Stimulated activated CD4-positive, alpha-beta T cell treated with anti-CD3 and anti-CD28 coated beads, Interleukin-12 subunit alpha, Interleukin-12 subunit beta, amount 100 ng/mL, for 48 hours (primary cell): ENCODE results near the gene LCN12.
"Not testable (repeated sequence)": the region's sequence is repeated elsewhere in the genome, so short reads cannot be mapped to it uniquely, and the experiment has no call there.

Experiments
- DNase-seq, 3 donors: peaks; one replicate each; pipeline ENCODE4 v3.0.0-alpha.2; 2020; ENCODE audit warnings: low read depth in 2 of 3, low spot score in 1 of 3

The LCN12 gene

DNA sequence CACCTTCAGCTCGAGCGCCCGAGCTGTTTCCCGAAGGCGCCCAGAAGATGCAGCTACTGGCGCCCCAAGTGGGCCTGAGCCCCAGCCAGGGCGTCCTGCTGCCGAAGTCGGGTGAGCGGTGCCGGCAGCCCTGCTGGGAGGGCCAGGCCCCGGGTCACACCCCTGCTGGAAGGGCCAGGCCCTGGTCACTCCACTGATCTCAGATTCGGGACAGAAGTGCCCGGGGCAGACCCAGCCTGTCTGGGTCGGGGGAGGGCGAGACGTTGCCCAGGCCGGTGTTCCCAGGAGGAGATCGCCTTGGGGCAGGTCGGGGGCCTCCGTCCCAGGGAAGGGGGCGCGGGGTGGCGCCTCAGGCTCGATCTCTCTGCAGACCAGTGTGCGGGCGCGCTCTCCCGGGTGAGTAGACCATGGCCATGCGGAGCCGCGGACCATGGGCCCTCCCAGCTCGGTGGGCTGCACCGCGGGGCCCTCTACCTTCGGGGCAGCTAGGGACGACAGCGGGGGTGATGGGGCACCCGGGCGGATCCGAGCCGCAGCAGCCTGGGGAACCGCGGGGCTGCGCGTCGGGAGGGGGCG lies 33.0 kb downstream of the LCN12 start:
- DNase-seq, result no peak

DNA sequence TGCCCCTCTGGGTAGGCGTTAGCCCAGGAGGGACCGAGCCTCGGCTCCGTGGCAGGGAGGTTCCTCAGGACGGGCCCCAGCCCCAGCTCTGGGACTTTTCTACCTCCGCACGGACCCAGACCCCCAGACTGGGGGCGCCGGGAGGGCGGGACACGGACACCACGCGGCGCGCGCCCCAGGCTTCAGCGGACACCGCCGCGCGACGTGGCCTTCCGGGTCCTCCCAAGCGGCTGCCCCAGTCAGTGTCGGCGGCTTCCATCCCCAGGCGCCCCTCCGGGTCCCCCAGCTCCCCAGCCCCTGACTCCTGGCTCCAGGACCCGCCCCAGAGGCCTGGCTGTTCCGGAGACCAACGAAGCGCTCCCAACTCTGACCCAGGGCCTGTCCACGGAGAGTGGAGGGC lies 33.8 kb downstream of the LCN12 start:
- no peak for DNase-seq

DNA sequence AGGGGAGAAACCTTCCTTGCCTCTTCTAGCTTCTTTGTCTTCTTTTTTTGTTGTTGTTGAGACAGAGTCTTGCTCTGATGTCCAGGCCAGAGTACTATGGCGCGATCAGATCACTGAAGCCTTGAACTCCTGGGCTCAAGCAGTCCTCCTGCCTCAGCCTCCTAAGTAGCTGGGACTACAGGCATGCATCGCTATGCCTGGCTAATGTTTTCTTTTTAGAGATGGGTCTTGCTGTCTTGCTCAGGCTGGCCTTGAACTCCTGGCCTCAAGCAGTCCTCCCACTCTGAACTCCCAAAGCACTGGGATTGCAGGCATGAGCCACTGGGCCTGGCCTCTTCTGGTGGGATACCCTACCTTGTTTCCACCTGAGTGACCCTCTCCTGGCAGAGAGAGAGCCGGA lies 36.8 kb downstream of the LCN12 start:
- no peak for DNase-seq

DNA sequence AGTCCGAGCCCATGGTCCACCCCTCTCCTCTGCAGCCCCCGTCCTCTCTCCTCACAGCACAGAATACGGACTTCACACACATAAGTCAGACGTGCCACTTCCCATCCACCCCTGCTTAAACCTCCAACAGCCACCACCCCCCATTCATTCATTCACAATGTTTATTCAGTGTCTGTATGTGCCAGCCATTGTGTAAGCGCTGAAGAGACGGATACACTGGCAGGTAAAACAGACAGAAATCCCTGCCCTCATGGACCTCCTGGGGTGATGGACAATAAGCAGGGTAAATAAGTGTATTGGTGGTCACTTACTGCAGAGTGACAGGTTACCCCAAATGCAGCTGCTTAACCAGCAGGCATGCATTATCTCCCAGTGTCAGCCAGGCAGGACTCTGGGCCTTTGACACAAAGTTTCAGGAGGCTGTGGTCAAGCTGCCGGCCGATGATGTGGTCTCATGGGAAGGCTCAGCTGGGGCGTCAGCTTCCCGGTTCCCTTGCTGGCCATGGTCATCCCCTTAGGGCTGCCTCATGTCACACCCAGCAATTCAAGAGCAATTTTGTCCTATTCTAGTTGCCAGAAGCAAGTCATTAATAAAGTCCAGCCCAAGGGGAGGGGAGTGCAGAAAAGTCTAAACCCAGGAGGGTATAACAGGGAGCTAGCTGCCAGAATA lies 38.3 kb downstream of the LCN12 start:
- DNase-seq, result no peak

DNA sequence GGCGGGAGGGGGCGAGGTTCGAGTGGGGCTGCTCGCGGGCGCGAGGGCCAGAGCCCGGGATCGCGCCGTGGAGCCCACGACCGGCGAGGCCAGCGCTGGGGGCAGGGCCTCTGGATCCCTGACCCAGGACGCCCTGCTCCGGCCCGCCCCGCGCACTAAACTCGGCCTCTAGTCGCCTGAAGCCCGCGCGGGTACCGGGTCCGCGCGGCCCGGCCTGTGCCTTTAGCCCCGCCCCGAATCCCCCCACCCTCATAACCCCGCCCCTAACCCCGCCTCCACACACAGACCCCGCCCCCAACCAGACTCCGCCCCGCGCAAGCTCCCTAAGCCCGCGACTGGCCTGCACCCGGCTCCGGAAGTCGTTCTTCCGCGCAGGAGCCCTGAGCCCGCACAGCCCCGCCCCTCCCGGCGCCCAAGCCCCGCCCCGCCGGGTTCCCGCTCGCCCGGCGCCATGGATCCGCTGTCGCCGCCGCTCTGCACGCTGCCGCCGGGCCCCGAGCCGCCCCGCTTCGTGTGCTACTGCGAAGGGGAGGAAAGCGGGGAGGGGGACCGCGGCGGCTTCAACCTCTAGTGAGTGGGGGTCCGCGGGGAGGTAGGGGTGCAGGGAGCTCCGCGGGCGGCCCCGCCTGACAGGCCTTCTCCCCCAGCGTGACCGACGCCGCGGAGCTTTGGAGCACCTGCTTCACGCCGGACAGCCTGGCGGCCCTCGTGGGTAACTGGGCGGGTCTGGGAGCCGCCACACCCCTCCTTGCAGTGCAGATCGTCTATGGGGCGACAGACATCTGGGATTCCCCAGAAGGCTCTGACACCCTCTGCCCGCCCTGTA lies 40.1 kb downstream of the LCN12 start, which contains the start of gene PAXX:
TSS of gene PAXX (plus strand) at position 430 of the 826 bp plus-strand sequence. CDS start at position 452, 22 bp downstream.
- peak; percentile 89 to 96 (median 91) for DNase-seq

DNA sequence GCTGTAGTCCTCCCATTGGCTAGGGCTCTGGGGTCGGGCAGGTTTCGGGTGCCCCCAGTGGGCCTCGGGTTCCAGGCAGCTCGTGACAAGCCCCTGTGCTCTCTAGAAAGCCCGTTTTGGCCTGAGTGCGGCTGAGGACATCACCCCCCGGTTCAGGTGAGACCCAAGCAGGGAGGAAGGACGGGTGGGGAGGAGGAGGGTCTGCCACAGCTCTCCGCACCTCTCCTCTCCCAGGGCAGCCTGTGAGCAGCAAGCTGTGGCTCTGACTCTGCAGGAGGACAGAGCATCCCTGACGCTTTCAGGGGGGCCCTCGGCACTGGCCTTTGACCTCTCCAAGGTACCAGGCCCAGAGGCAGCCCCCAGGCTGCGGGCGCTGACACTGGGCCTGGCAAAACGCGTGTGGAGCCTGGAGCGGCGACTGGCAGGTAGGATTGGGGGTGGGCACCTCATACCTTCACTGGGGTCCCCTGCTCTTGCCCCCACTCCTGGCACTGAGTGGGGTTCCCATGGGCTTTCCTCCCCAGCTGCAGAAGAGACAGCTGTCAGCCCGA lies 40.8 kb downstream of the LCN12 start:
- DNase-seq, result no peak

DNA sequence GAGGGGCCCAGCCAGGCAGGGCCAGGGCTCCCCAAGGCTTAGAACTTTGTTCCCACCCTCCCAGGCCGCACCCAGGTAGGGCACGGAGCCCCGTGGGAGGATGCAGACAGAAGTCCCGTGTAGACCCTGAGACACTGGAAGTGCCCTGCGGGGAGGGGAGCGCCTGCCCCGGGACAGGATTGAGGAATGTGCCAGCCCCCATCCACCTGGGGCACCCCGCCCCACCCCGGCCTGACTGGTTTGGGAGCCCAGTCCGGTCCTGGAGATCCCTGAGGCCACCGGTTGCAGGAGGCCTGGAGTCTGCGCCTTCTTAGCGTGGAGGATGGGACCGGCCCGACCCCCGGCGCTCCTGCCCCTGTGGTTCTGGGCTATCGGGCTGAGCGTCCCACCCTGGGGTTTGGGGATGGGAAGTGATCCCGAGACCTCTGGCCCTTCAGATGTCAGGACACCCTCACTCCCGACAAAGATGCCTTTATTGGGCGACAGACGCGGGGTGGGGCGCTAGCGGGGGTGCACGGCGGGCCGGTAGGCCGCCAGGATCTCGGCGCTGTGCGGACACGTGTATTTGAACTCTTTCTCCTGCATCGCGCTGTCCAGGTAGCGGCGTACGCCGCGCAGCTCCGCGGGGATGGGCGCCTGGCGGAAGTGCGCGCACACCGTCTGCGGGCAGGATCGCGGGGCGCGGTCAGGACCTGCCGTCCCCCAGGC lies 42.3 kb downstream of the LCN12 start:
- DNase-seq, result no peak

DNA sequence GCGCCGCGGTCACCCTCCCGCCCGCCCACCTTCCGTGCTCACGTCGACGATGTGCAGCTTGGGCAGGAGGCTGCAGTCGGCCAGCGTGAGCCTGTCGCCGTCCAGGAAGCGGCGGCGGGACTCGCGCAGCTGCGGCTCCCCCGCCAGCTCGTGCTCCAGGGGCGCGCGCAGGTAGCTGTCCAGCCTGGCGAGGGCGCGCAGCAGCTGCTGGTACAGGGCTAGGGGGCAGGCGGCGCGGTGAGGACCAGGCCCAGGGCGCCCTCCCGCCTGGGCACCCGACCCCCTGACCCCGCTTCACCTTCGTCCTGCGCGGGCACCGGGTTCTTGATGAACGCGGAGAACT lies 42.8 kb downstream of the LCN12 start:
- DNase-seq, result no peak

DNA sequence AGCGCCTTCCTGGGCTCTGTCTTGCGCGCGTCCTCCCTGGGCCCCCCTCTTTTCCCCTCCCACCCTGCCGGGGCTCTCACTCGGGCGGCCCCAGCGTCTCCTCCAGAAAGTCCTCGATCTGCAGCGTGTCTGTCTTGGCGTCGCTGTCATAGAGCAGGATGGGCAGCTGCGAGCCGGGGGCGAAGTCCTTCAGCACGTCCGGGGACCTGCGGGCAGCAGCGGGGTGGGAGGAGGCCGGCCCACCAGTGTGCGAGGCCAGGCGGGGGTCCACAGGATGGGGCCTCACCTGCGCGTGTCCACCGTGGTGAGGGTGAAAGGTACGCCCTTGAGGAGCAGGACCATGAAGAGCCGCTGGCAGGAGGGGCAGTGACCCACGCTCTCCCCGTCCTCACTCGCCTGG lies 43.3 kb downstream of the LCN12 start:
- no peak for DNase-seq

DNA sequence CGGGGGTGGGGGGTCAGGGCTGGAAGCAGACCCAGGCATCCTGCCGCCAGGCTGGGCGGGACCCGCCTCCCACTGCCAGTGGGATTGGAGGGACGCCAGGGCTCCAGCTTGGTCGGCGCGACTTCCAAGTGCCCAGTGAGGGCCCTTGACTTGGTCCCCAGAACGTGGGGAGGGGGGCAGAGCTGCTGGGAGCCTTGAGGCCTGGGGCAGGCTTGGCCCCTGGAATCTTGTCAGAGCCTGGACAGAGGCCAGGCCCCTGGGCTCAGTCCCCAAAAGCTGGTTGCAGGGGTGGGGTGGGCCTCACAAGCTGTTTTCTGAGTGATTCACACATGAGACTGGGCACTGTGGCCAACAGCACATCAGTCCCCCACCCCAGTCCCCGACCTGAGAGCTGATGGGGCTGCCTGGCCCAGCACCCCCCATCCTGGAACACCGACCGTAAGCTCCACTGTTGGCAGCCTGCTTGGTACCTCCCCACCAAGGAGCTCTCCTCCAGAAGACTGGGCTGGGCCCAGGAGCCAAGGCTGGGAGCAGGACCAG lies 43.8 kb downstream of the LCN12 start:
- no peak for DNase-seq

DNA sequence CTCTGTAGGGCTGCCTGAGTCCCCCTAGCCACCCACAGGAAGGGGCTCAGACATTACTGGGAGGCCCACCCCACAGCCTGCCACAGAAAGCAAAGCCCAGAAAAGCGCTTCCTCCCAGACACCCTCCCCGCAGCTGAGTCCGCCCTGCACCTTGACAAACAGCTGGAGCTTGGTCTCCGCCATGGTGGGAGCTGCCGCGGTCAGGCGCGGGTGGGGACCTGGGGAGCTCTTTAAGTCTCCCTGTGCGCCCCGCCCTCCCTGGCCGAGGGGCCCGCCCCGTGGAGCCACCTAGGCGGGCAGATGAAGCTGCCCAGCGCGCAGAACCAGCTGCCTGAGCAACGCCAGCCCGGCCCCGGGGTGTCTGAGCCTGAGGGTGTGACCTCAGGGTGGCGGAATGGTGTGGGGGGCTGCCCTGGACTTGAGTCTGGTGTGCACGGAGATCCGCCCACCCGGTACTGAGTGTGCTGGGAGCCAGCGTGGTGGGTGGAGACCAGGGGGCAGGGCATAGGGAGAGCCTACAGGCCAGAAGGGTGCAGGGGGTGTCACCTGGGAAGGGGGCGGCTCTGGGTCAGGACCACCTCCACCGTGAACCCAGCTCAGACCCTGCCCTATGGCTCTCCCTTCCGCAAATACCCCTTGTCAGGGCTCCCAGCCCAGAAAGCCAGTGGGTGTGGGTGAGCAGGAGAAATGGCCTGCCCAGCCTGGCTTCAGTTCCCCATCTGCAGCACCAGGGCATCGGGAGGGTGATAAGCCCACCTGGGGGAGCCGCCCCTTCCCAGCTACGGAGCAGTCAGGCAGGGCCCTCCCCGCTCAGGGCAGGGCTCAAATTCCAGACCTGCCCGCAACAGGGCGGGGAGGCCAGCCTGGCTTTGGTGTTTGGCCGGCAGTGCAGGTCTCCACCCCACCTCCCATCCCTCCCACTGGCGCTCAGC lies 44.6 kb downstream of the LCN12 start, which contains the start of gene CLIC3:
TSS of gene CLIC3 (minus strand) at position 208 of the 932 bp plus-strand sequence. CDS start at position 183, 25 bp downstream.
- no peak for DNase-seq

DNA sequence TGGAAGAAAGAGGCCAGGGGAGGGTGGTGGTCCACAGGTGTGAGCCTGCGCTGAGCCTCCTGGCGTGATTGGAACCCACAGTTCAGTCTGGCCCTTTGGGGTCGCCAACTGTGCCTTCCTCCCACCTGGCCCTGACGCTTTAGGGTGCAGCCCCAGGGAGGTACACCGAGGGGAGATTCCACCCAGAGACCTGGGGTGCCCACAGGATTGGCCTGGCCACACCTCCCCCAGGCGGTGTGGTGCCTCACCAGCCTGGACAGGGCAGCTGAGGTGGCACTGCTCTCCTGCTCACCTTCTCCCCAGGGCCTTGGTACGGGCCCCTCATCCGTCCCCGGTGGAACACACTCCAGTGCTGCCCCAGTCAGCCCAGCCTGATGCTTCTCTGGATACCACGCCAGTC lies 45.3 kb downstream of the LCN12 start:
- DNase-seq, result no peak

DNA sequence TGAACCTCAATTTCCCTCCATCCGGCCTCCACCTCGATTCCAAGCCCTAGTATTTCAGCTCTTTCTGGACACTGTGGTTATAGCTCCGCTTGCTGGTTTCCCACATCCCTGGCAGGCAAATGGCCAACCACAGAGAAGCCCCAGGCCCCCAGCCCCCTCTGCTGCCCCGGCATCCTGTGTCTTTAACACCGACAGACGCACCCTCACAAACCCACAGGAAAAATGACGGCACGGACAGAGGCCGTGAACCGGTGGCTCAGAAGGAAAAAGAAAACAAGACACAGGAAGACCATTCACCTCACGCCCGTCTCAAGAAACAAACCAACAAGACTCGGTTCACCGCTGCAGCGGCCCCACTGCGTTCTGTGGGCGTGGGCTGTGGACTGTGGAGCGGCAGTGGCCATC lies 45.8 kb downstream of the LCN12 start:
- no peak for DNase-seq

DNA sequence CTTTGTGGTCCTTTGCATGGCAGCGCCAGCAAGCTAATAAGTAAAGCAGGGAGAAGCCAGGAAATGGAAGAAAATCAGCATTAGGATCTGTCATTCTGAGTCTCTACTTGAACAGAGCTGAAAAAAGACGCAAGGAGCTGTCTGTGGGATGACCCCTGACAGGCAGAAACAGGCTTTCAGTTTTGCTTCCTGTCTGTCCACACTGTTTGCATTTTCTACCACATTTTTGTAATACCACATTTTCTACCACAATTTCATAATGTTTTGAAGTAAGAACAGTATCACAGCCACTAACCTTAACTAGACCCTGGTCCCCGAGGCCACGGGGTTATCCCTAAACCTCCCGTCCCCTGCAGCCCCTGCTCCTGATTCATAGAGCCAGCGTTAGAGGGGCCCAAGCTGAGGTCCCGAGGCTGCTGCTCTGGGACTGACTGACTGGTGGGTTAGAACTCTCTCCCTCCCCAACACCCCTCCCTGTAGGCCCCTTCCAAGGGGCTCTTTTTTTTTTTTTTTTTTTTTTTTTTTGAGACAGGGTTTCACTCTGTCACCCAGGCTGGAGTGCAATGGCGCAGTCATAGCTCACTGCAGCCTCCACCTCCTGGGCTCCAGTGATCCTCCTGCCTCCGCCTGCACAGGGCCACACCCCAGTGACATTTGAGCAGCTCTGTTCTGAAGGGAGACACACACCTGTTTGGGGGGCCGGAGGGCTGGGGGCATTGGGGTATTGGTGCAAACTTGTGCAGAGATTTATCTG lies 48.3 kb downstream of the LCN12 start:
- peak in 2 of 3 donors; percentile 19 to 30 for DNase-seq

DNA sequence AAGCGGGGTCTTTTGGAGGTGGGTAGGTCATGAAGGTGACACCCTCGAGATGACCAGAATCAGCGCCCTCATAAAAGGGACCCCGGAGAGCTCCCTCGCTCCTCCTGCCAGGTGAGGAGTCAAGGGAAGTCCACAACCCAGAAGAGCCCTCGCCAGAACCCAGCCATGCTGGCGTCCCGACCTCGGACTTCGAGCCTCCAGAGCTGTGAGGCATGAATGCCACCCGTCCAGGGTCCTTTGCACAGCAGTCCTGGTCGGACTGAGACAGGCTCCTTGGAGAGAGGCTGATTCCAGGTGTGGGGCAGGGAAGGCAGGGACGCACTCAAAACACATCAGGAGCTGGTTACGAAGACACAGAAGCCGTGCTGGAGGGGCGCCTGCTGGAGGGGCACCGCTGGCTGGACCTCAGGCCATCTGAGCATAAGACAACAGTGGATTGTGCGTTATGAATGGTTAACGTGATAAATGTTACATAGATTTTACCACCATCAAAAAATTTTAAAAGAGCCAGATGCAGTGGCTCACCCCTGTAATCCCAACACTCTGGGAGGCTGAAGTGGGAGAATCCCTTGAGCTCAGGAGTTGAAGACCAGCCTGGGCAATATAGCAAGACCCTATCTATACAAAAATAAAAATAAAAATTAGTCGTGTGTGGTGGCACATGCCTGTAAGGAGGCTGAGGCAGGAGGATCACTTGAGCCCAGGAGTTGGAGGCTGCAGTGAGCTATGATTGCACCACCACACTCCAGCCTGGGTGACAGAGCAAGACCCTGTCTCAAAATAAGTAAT lies 50.0 kb downstream of the LCN12 start:
- no peak for DNase-seq

DNA sequence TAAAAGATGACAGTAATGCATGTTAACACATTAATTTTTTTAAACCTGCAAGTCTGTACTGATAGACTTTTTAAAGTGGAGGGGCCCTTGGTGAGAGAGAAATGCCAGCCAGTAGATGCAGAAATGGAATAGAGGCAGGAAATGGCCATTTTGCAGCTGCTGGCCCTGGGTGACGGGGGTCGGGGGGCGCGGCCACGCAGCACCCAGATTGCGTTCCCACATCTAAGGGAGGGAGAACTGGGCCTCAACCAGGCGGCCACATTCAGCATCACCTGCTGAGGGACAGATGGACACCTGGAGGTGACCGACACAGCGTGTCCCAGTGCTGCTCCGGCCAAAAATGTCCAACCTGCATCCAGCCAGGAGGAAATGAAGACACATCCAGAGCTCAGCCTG lies 50.6 kb downstream of the LCN12 start:
- no peak for DNase-seq

DNA sequence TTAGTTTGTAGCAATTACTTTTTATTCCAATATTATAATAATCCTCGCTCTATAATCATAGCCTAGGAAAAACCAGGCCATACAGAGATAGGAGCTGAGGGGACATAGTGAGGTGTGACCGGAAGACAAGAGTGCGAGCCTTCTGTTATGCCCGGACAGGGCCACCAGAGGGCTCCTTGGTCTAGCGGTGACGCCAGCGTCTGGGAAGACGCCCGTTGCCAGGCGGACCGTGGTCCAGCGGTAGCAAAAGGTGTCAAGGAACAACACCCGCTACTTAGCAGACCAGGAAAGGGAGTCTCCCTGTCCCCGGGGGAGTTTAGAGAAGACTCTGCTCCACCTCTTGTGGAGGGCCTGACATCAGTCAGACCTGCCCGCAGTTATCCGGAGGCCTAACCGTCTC lies 52.2 kb downstream of the LCN12 start:
- DNase-seq, result not testable (repeated sequence)
